GM23338 (cell line): Measurements from ENCODE around the gene TRMT11. TPM values are rescaled to one million over a fixed set of nuclear protein-coding genes. Genes with fewer than 3 reads are reported as not detected.

Experiments used
- ATAC-seq: fragments of 200-7000 bp; cut with Tn5 transposase; 3 replicates; pipeline ENCODE4 v1.9.1; 2020
- DNase-seq: peaks from one replicate; pipeline ENCODE4 v3.0.0-alpha.2; 2015; ENCODE audit warnings: low spot score
- H2AFZ ChIP-seq: fragments of 200-600 bp; sonication (generic); 2 replicates; pipeline ENCODE4 v1.8.0; 2016; ENCODE audit warnings: antibody characterized with exemption, mild to moderate bottlenecking, moderate library complexity
- H3F3A ChIP-seq: fragments of 200-600 bp; sonication (generic); replicated peaks from 2 replicates; pipeline ENCODE4 v1.8.0; 2017; ENCODE audit warnings: antibody characterized with exemption, mixed run types, low read depth
- H3K27ac ChIP-seq: fragments of 200-600 bp; sonication (generic); 2 replicates; pipeline ENCODE4 v1.6.1; 2016; ENCODE audit warnings: low read depth
- H3K27me3 ChIP-seq: fragments of 200-600 bp; sonication (generic); 2 replicates; pipeline ENCODE4 v1.8.0; 2016; ENCODE audit warnings: mild to moderate bottlenecking, mixed run types, moderate library complexity; ENCODE audit not compliant: insufficient read depth
- H3K36me3 ChIP-seq: fragments of 200-600 bp; sonication (generic); 2 replicates; pipeline ENCODE4 v1.8.0; 2016; ENCODE audit warnings: mild to moderate bottlenecking; ENCODE audit not compliant: insufficient read depth
- H3K4me1 ChIP-seq: fragments of 200-600 bp; sonication (generic); 2 replicates; pipeline ENCODE4 v1.8.0; 2016; ENCODE audit warnings: mild to moderate bottlenecking, moderate library complexity; ENCODE audit not compliant: insufficient read depth
- H3K4me2 ChIP-seq: fragments of 200-600 bp; sonication (generic); 2 replicates; pipeline ENCODE4 v1.7.1; 2017; ENCODE audit warnings: mixed run types
- H3K4me3 ChIP-seq: fragments of 200-600 bp; sonication (generic); 2 replicates; pipeline ENCODE4 v1.6.1; 2016; ENCODE audit warnings: mixed run types
- H3K79me2 ChIP-seq: fragments of 200-600 bp; sonication (generic); replicated peaks from 2 replicates; pipeline ENCODE4 v1.8.0; 2017; ENCODE audit warnings: mild to moderate bottlenecking; ENCODE audit not compliant: insufficient read depth
- H3K9me2 ChIP-seq: fragments of 200-600 bp; sonication (generic); 2 replicates; pipeline ENCODE4 v1.8.0; 2017; ENCODE audit not compliant: insufficient read depth
- H4K20me1 ChIP-seq: fragments of 200-600 bp; sonication (generic); replicated peaks from 2 replicates; pipeline ENCODE4 v1.8.0; 2017; ENCODE audit warnings: mild to moderate bottlenecking; ENCODE audit not compliant: insufficient read depth
- H3K27ac Mint-ChIP-seq: 2 replicates; pipeline ENCODE4 v1.8.0; 2020; ENCODE audit warnings: inconsistent platforms, mild to moderate bottlenecking, moderate library complexity, mixed read lengths
- H3K27me3 Mint-ChIP-seq: 3 replicates; pipeline ENCODE4 v1.8.0; 2022; ENCODE audit warnings: low read depth, mild to moderate bottlenecking, moderate library complexity, mixed read lengths, inconsistent platforms; ENCODE audit not compliant: insufficient read depth, poor library complexity
- H3K36me3 Mint-ChIP-seq: 3 replicates; pipeline ENCODE4 v1.8.0; 2021; ENCODE audit warnings: low read depth, mild to moderate bottlenecking, inconsistent platforms, moderate library complexity, mixed read lengths
- H3K4me1 Mint-ChIP-seq: 3 replicates; pipeline ENCODE4 v1.8.0; 2020; ENCODE audit warnings: mild to moderate bottlenecking, inconsistent platforms, mixed read lengths
- H3K4me3 Mint-ChIP-seq: 3 replicates; pipeline ENCODE4 v1.8.0; 2021; ENCODE audit warnings: moderate library complexity, mild to moderate bottlenecking, inconsistent platforms, mixed read lengths
- H3K9me3 Mint-ChIP-seq: 3 replicates; pipeline ENCODE4 v1.8.0; 2020; ENCODE audit warnings: moderate library complexity, mild to moderate bottlenecking, inconsistent platforms, mixed read lengths
- CREB1 ChIP-seq: fragments of 250-450 bp; sonication (Bioruptor Pico); IDR thresholded peaks from 2 replicates; pipeline ENCODE4 v1.5.0; 2020; ENCODE audit warnings: low read depth, mild to moderate bottlenecking, moderate library complexity
- ETS1 ChIP-seq: IDR thresholded peaks from 2 replicates; pipeline ENCODE4 v1.6.1; 2016; ENCODE audit warnings: antibody characterized with exemption
- EZH2 ChIP-seq: fragments of 200-600 bp; sonication (generic); IDR thresholded peaks from one replicate; pipeline ENCODE4 v1.8.0; 2017; ENCODE audit warnings: antibody characterized with exemption, mild to moderate bottlenecking, low read depth; ENCODE audit not compliant: unreplicated experiment
- JUNB ChIP-seq: IDR thresholded peaks from one replicate; pipeline ENCODE4 v1.6.1; 2016; ENCODE audit warnings: antibody characterized with exemption; ENCODE audit not compliant: unreplicated experiment
- NANOG ChIP-seq: IDR thresholded peaks from 2 replicates; pipeline ENCODE4 v1.6.1; 2016; ENCODE audit warnings: antibody characterized with exemption, borderline replicate concordance
- POLR2AphosphoS5 ChIP-seq: IDR thresholded peaks from 2 replicates; pipeline ENCODE4 v1.6.1; 2016; ENCODE audit warnings: antibody characterized with exemption, low read depth
- REST ChIP-seq: IDR thresholded peaks from one replicate; pipeline ENCODE4 v1.6.1; 2018; ENCODE audit warnings: antibody characterized with exemption; ENCODE audit not compliant: unreplicated experiment
- STAT1 ChIP-seq: IDR thresholded peaks from one replicate; pipeline ENCODE4 v1.6.1; 2016; ENCODE audit warnings: antibody characterized with exemption; ENCODE audit not compliant: unreplicated experiment
- ZNF114 ChIP-seq: fragments of 250-450 bp; sonication (Bioruptor Pico); IDR thresholded peaks from 2 replicates; pipeline ENCODE4 v1.5.0; 2020; ENCODE audit warnings: mild to moderate bottlenecking, moderate library complexity
- ZNF331 ChIP-seq: fragments of 250-450 bp; sonication (Bioruptor Pico); IDR thresholded peaks from 2 replicates; pipeline ENCODE4 v1.5.0; 2020; ENCODE audit warnings: low read depth, mild to moderate bottlenecking, moderate library complexity
- ZNF462 ChIP-seq: fragments of 250-450 bp; sonication (Bioruptor Pico); IDR thresholded peaks from 2 replicates; pipeline ENCODE4 v1.5.0; 2020; ENCODE audit warnings: mild to moderate bottlenecking, moderate library complexity
- polyA plus RNA-seq: library from polyadenylated mRNA; unstranded; fragments of >200 nt; fragmentation: Nextera tagmentation; extraction: Ambion mirVana; gene quantifications from 2 replicates; pipeline ENCODE4 v1.2.1, GENCODE V29; 2016
- total RNA-seq: library from RNA; depleted of rRNA; stranded (reverse); fragments of >200 nt; shearing (Covaris generic); gene quantifications from 2 replicates; pipeline ENCODE4 v1.2.3, GENCODE V29; 2014

The TRMT11 gene
- total and polyA plus RNA-seq, 2 experiments from 2014 or later = 49.5 to 50.9 TPM

- TF ChIP-seq REST (no peak), EZH2 (no peak), POLR2AphosphoS5 (no peak), ETS1 (no peak)
These were observed 66.1 kb downstream of the TRMT11 start (continued) for GRCh38 chr6:126052485-126052884.

GRCh38 chr6:126054258-126054702 is 67.9 kb downstream of the TRMT11 start:
- H3K4me1 ChIP-seq = no peaks in the 10 kb centered on the region
- peaks cover 5% of the 10 kb centered on the region for H3K4me1 Mint-ChIP-seq
- H3K4me3 Mint-ChIP-seq = no peak overlapping the region
- H3K4me3 ChIP-seq = no peak overlapping the region
- no peaks in the 10 kb centered on the region; the same call in 1 of the 3 replicates for H3K9me3 Mint-ChIP-seq
- no peak for ATAC-seq
- no peaks in the 10 kb centered on the region; the same call in 1 of the 2 replicates for H4K20me1 ChIP-seq
- no peaks in the 10 kb centered on the region for H3K36me3 ChIP-seq
- no peak for DNase-seq
- H3K9me2 ChIP-seq = peaks cover 5% of the 10 kb centered on the region; the same call in 1 of the 2 replicates
- 0 out of 3 replicates have a peak, but pooled peaks cover 2% of the 10 kb centered on the region for H3K36me3 Mint-ChIP-seq
- H3K27me3 Mint-ChIP-seq = peaks cover 4% of the 10 kb centered on the region
- no peak overlapping the region for H2AFZ ChIP-seq
- H3K4me2 ChIP-seq = no peak overlapping the region
- no peak overlapping the region for H3K27ac ChIP-seq
- no peaks in the 10 kb centered on the region for H3K79me2 ChIP-seq
- no peaks in the 10 kb centered on the region for H3F3A ChIP-seq
- H3K27ac Mint-ChIP-seq = no peak overlapping the region
- no peaks in the 10 kb centered on the region for H3K27me3 ChIP-seq
- no peak for TF ChIP-seq JUNB
- no peak for TF ChIP-seq STAT1
- TF ChIP-seq ZNF462 (CRISPR knock-in tag) = no peak
- no peak for TF ChIP-seq CREB1
- TF ChIP-seq ZNF114 (CRISPR knock-in tag) = no peak
- TF ChIP-seq EZH2 = no peak
- TF ChIP-seq POLR2AphosphoS5 = no peak
- no peak for TF ChIP-seq ZNF331 (CRISPR knock-in tag)
- TF ChIP-seq NANOG = no peak
- TF ChIP-seq ETS1 = no peak
